Parathyroid adenoma (tissue), 2 donors: ENCODE data around the gene SPATA24.
"Not testable (repeated sequence)": the region's sequence is repeated elsewhere in the genome, so short reads cannot be mapped to it uniquely, and the experiment has no call there.

Source experiments
- H2AFZ ChIP-seq: fragments of 300-600 bp; sonication (generic); one replicate; pipeline ENCODE4 v1.7.0; 2017; ENCODE audit warnings: antibody characterized with exemption, mild to moderate bottlenecking
- H3K27ac ChIP-seq: fragments of 300-600 bp; sonication (generic); one replicate; pipeline ENCODE4 v1.7.0; 2017
- H3K27me3 ChIP-seq: fragments of 300-600 bp; sonication (generic); one replicate; pipeline ENCODE4 v1.7.0; 2017; ENCODE audit warnings: low read length; ENCODE audit not compliant: control insufficient read depth, insufficient read depth
- H3K36me3 ChIP-seq: fragments of 300-600 bp; sonication (generic); one replicate; pipeline ENCODE4 v1.7.0; 2017; ENCODE audit warnings: low read length; ENCODE audit not compliant: control insufficient read depth, insufficient read depth
- H3K4me1 ChIP-seq: fragments of 300-600 bp; sonication (generic); one replicate; pipeline ENCODE4 v1.7.0; 2017; ENCODE audit warnings: control low read depth
- H3K4me2 ChIP-seq: fragments of 300-600 bp; sonication (generic); one replicate; pipeline ENCODE4 v1.7.0; 2017; ENCODE audit warnings: low read length
- H3K4me3 ChIP-seq: fragments of 300-600 bp; sonication (generic); one replicate; pipeline ENCODE4 v1.7.0; 2017; ENCODE audit warnings: low read depth, low read length
- H3K79me2 ChIP-seq: fragments of 300-600 bp; sonication (generic); one replicate; pipeline ENCODE4 v1.7.0; 2017; ENCODE audit warnings: control low read depth
- H3K9ac ChIP-seq: fragments of 300-600 bp; sonication (generic); one replicate; pipeline ENCODE4 v1.7.0; 2017; ENCODE audit warnings: mild to moderate bottlenecking
- H3K9me3 ChIP-seq: fragments of 300-600 bp; sonication (generic); one replicate; pipeline ENCODE4 v1.7.0; 2017; ENCODE audit warnings: low read length; ENCODE audit not compliant: control insufficient read depth
- TF ChIP-seq, protein P1 (sequence below): fragments of 300-600 bp; sonication (generic); IDR thresholded peaks from one replicate; pipeline ENCODE4 v1.7.0; 2017; ENCODE audit warnings: antibody characterized with exemption, mild to moderate bottlenecking
- donor health status: primary hyperparathyroidism.

Gene SPATA24

DNA sequence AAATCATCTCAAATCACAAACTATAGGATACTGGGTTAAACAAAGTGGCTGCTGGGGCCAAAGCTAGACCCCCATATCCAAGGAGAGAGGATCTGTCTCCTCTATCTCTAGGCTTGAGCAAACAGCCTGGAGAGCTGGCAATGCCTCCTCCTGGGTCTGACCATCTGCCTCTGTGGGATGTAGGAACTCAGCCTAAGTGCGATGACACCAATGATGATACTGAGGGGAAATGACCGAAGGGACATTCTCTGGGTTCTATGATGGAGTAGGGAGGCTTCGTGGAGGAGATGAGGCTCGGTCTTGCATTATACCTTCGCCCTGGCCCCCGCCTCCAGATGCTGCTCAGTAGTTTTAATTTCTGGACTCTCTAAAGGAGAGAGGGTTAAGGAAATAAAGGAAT is 9.3 kb upstream of the SPATA24 start:
- H3K36me3 ChIP-seq, result no peaks in the 10 kb centered on the region
- H3K4me3 ChIP-seq, result no peak overlapping the region

DNA sequence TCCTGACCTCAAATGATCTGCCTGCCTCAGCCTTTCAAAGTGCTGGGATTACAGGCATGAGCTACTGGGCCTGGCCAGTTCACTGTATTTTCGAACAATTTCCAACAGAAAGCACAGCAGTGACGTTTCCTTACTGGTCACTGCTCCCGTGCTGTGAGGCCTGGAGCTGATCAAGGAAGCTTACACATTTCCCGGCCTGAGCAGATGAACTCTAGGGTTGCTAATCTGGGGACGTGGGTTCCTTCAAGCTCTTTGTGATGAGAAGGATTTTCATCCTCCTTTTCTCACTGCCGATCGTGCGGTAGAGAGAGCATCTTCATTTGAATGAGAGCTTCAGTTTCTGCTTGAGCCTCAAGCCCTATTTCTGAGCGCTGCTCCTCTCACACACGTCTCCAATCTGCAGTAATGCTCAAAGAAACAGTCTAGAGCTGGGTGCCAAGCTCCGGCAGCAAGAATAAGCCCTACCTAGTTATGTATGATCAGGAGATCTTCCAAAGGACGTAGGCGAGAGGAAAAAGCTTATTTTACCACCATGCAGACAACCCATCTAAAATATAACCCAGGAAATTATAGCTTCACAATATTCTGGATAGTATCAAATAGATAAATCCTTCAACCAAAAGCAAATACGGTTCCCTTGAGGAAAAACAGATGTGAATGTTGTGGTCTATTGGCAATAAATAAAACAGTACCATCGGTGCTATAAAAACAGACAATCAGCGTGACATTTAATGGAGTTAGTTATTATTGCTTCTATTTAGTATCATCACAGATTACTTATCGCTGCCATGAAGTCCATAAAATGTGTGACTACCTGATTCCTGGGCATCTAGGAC is 7.3 kb upstream of the SPATA24 start:
- Histone ChIP-seq H3K27ac (no peak overlapping the region), H3K4me2 (no peak overlapping the region), H3K9ac (no peak overlapping the region), H3K4me1 (peaks cover 3% of the 10 kb centered on the region), H3K27me3 (no peaks in the 10 kb centered on the region), H3K9me3 (no peaks in the 10 kb centered on the region), H2AFZ (no peak overlapping the region), H3K4me3 (no peak overlapping the region), H3K36me3 (no peaks in the 10 kb centered on the region), H3K79me2 (no peaks in the 10 kb centered on the region)
- TF ChIP-seq, protein P1, sequence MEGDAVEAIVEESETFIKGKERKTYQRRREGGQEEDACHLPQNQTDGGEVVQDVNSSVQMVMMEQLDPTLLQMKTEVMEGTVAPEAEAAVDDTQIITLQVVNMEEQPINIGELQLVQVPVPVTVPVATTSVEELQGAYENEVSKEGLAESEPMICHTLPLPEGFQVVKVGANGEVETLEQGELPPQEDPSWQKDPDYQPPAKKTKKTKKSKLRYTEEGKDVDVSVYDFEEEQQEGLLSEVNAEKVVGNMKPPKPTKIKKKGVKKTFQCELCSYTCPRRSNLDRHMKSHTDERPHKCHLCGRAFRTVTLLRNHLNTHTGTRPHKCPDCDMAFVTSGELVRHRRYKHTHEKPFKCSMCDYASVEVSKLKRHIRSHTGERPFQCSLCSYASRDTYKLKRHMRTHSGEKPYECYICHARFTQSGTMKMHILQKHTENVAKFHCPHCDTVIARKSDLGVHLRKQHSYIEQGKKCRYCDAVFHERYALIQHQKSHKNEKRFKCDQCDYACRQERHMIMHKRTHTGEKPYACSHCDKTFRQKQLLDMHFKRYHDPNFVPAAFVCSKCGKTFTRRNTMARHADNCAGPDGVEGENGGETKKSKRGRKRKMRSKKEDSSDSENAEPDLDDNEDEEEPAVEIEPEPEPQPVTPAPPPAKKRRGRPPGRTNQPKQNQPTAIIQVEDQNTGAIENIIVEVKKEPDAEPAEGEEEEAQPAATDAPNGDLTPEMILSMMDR, result no peak

More for the DNA sequence above, 9.3 kb upstream of the SPATA24 start:
- Histone ChIP-seq H3K9ac (no peak overlapping the region), H2AFZ (no peak overlapping the region), H3K27ac (no peak overlapping the region), H3K4me1 (peaks cover 3% of the 10 kb centered on the region), H3K4me2 (no peak overlapping the region), H3K27me3 (no peaks in the 10 kb centered on the region), H3K79me2 (no peaks in the 10 kb centered on the region), H3K9me3 (no peaks in the 10 kb centered on the region)
- TF ChIP-seq, protein P1, result no peak

DNA sequence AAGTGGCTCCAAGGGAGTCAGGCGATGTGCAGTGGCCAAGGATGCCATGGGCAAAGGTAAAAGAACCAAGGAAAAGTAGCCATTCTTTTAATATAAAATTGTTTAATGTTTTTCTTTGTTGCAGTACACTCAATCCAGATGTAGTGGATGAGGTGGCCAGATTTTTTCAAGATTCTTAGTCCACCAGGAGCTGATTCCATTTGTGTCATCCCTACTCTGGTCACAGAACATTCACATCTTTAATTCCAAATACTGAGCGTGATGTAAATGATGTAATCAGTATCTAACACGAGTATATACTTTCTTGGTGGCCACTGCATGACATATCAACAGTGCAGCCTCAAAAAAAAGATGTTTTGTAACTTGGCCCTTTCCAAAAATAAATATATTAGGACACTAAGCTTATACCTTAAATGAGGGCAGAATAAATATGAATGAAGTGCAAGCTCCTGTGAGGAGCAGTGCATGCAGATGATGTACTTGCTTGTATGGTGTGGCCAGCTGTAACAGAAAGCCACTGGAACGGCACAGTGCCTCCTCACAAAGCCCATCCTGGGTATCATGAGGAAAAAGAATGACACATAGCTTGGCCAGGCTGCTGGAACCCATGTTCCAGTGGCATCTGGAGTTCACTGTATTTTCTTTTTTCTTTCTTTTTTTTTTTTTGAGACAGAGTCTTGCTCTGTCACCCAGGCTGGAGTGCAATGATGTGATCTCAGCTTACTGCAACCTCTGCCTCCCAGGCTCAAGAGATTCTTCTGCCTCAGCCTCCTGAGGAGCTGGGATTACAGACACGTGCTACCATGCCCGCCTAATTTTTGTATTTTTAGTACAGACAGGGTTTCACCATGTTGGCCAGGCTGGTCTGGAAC is 6.5 kb upstream of the SPATA24 start:
- H3K9me3 ChIP-seq, result no peaks in the 10 kb centered on the region
- peaks cover 3% of the 10 kb centered on the region for H3K4me1 ChIP-seq
- no peak overlapping the region for H3K4me2 ChIP-seq
- H3K9ac ChIP-seq, result no peak overlapping the region
- no peaks in the 10 kb centered on the region for H3K27me3 ChIP-seq
- H2AFZ ChIP-seq, result no peak overlapping the region
- no peaks in the 10 kb centered on the region for H3K36me3 ChIP-seq
- no peak overlapping the region for H3K27ac ChIP-seq
- H3K79me2 ChIP-seq, result no peaks in the 10 kb centered on the region
- TF ChIP-seq, protein P1, result no peak
- no peak overlapping the region for H3K4me3 ChIP-seq

DNA sequence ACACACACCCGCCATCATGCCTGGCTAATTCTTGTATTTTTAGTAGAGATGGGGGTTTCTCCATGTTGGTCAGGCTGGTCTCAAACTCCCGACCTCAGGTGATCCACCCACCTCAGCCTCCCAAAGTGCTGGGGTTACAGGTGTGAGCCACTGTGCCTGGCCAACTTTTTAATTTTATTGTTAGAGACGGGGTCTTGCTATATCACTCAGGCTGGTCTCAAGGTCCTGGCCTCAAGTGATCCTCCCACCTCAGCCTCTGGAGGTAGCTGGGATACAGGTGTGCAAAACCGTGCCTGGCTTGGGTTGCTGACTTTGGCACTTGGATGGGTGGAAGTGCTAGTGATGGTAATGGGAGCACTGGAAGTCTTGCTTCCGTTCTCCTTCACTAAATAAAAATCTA is 5.2 kb upstream of the SPATA24 start:
- H3K4me1 ChIP-seq, H3K27me3 ChIP-seq, H3K4me3 ChIP-seq, H3K9ac ChIP-seq, H3K9me3 ChIP-seq, H2AFZ ChIP-seq, H3K79me2 ChIP-seq, H3K27ac ChIP-seq, H3K36me3 ChIP-seq, H3K4me2 ChIP-seq: not testable (repeated sequence)

DNA sequence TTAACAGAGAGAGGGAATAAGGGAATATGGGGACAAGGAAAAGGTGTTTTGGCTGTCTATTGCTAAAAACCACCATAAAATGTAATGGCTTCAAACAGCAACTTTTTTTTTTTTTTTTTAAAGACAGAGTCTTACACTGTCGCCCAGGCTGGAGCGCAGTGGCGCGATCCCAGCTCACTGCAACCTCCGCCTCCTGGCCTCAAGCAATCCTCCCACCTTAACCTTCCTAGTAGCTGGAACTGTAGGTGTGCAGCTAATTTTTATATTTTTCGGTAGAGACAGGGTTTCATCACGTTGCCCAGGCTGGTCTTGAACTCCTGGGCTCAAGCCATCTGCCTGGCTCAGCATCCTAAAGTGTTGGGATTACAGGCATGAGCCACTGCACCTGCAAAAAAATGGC is 4.3 kb upstream of the SPATA24 start:
- TF ChIP-seq, protein P1, result no peak
- H3K36me3 ChIP-seq, result no peaks in the 10 kb centered on the region
- no peak overlapping the region for H3K4me3 ChIP-seq
- no peak overlapping the region for H3K9ac ChIP-seq
- H3K4me2 ChIP-seq, result no peak overlapping the region
- no peaks in the 10 kb centered on the region for H3K27me3 ChIP-seq
- H3K4me1 ChIP-seq, result peaks cover 9% of the 10 kb centered on the region
- H3K79me2 ChIP-seq, result no peaks in the 10 kb centered on the region
- no peak overlapping the region for H2AFZ ChIP-seq
- no peaks in the 10 kb centered on the region for H3K9me3 ChIP-seq
- no peak overlapping the region for H3K27ac ChIP-seq
